HFF-Myc (cell line): ENCODE measurements around the gene SDHB.

Source experiments
- DNase-seq: peaks from one replicate; pipeline ENCODE4 v3.0.0-alpha.2; 2011; ENCODE audit warnings: low read depth; ENCODE audit errors: extremely low read depth
- H3K4me3 ChIP-seq: replicated peaks from 2 replicates; pipeline ENCODE4 v1.5.1; 2011; ENCODE audit warnings: low read depth, mild to moderate bottlenecking, control low read depth, low read length
- CTCF ChIP-seq: IDR thresholded peaks from 2 replicates; pipeline ENCODE4 v1.5.1; 2012; ENCODE audit warnings: mild to moderate bottlenecking, low read depth, low read length, control low read depth; ENCODE audit errors: missing control alignments

The SDHB gene

DNA sequence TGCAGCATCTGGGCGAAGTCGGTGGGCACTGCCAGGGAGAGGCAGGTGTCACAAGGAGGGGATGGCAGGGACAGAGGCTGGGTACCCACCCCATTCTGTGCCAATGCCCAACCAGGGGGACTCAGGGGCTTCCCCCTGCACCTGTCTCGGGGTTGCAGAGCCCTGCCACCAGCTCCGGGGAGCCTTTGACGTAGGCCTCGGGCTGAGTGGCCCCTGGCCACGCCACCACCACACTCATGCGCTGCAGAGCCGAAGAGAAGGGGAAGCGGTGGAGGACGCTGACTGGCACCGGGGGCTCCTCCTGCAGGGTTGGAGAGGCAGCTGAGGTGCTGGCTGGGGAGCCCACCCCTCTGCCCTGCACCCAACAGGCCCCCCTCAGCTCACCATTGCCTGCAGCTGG, 61.7 kb downstream of the SDHB start:
- no peak overlapping the region for H3K4me3 ChIP-seq
- no peak for TF ChIP-seq CTCF
- no peak for DNase-seq

DNA sequence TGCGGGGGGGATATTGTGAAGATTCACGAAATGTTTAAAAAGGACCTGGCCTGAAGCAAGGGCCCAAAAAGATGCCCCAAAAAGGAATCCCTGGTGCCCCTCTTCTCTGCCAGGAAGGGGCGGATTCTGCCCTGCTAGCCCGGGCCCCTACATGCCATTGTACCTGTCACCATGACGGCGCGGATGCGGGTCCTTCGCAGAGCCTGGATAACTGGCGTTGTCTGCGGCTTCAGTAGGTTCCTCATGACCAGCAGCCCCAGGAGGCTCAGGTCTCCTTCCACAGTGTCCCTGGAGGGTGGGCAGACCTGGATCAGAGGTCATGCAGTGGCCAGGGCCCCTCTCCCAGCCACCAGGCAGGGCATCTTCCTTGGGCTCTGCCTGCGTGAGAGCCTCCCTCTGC, 62.3 kb downstream of the SDHB start:
- no peak for TF ChIP-seq CTCF
- DNase-seq: no peak

GRCh38 chr1:16989676-16990391, 64.0 kb downstream of the SDHB start:
- DNase-seq: no peak
- TF ChIP-seq CTCF: no peak
- H3K4me3 ChIP-seq: no peak overlapping the region

More for the DNA sequence above, 62.3 kb downstream of the SDHB start:
- H3K4me3 ChIP-seq: no peak overlapping the region

GRCh38 chr1:16988210-16988609, 65.6 kb downstream of the SDHB start:
- DNase-seq: no peak
- no peak for TF ChIP-seq CTCF
- no peak overlapping the region for H3K4me3 ChIP-seq

DNA sequence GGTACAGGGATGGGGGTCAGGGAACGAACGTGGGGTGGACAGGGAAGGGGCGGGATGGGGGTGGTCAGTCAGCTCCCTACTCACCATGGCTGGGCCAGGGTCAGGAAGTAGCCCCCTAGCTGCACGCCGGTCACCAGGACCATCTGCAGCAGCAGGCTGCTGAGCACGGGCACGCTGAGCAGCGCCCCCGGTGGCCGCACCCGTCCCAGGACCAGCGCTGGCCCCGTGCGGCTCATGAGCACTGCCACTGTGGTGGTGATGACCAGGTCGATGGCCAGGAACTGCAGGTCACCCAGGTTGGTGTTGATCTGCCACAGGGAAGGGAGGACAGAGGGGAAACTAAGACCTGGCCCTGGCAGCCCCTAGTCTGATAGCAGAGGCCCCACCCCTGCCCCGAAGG, 66.9 kb downstream of the SDHB start:
- peak; percentile 55 for TF ChIP-seq CTCF
- DNase-seq: no peak
- no peak overlapping the region for H3K4me3 ChIP-seq

GRCh38 chr1:16986560-16986959, 67.3 kb downstream of the SDHB start:
- TF ChIP-seq CTCF: no peak
- DNase-seq: no peak
- no peak overlapping the region for H3K4me3 ChIP-seq

DNA sequence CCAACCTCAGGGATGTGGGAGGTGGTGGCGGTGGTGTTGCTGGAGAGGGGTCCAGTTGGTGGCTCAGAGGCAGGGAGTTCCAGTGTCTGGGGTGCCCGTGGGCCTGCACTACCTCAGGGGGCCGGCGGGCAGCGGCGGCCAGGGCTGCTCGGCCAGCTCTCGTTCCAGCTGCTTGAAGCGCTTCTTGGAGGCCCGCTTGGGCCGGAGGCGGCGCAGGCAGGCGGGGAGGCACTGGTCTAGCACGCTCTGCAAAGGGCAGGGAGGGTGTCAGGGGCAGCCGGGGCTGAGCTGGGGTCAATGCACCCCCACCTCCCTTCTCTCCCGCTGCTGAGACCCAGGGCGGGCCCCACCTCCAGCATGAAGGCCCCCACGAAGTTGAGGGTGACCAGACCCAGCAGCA, 67.7 kb downstream of the SDHB start:
- no peak overlapping the region for H3K4me3 ChIP-seq
- no peak for DNase-seq
- no peak for TF ChIP-seq CTCF
